KMS-11 (cell line): Measurements from ENCODE around the gene FEM1A.

Source experiments
- H2AFZ ChIP-seq: fragments of 200-600 bp; sonication (generic); 2 replicates; pipeline ENCODE4 v1.6.1; 2016; ENCODE audit warnings: antibody characterized with exemption, mixed run types, low read depth
- H3K27ac ChIP-seq: fragments of 200-600 bp; sonication (generic); 2 replicates; pipeline ENCODE4 v1.6.1; 2016; ENCODE audit warnings: mild to moderate bottlenecking, mixed run types
- H3K27me3 ChIP-seq: fragments of 200-600 bp; sonication (generic); 2 replicates; pipeline ENCODE4 v1.6.1; 2017; ENCODE audit warnings: mild to moderate bottlenecking, low read depth, mixed run types, moderate library complexity; ENCODE audit not compliant: insufficient read depth
- H3K36me3 ChIP-seq: fragments of 200-600 bp; sonication (generic); 2 replicates; pipeline ENCODE4 v1.6.1; 2017; ENCODE audit warnings: mild to moderate bottlenecking, mixed run types; ENCODE audit not compliant: insufficient read depth
- H3K4me1 ChIP-seq: fragments of 200-600 bp; sonication (generic); 2 replicates; pipeline ENCODE4 v1.6.1; 2016; ENCODE audit warnings: mild to moderate bottlenecking, low read depth, mixed run types; ENCODE audit not compliant: poor library complexity, severe bottlenecking
- H3K4me2 ChIP-seq: fragments of 200-600 bp; sonication (generic); 2 replicates; pipeline ENCODE4 v1.7.0; 2016; ENCODE audit warnings: mild to moderate bottlenecking, mixed run types
- H3K4me3 ChIP-seq: fragments of 200-600 bp; sonication (generic); IDR thresholded peaks from 2 replicates; pipeline ENCODE4 v1.6.1; 2017; ENCODE audit warnings: low read depth, low read length, mixed read lengths; ENCODE audit not compliant: insufficient read depth
- H3K79me2 ChIP-seq: fragments of 200-600 bp; sonication (generic); 2 replicates; pipeline ENCODE4 v1.6.1; 2016; ENCODE audit warnings: low read depth, mixed run types; ENCODE audit not compliant: insufficient read depth
- H3K9ac ChIP-seq: fragments of 200-600 bp; sonication (generic); 2 replicates; pipeline ENCODE4 v1.6.1; 2016; ENCODE audit warnings: mild to moderate bottlenecking, mixed run types
- H4K20me1 ChIP-seq: fragments of 200-600 bp; sonication (generic); 2 replicates; pipeline ENCODE4 v1.6.1; 2016; ENCODE audit warnings: mild to moderate bottlenecking, mixed run types; ENCODE audit not compliant: insufficient read depth
- TF ChIP-seq, protein P1 (sequence below): fragments of 200-600 bp; sonication (generic); conservative IDR thresholded peaks from 2 replicates; pipeline ENCODE4 v1.6.1; 2017; ENCODE audit warnings: low read depth, mild to moderate bottlenecking, antibody characterized with exemption, low read length, moderate library complexity, mixed read lengths

The FEM1A gene

DNA sequence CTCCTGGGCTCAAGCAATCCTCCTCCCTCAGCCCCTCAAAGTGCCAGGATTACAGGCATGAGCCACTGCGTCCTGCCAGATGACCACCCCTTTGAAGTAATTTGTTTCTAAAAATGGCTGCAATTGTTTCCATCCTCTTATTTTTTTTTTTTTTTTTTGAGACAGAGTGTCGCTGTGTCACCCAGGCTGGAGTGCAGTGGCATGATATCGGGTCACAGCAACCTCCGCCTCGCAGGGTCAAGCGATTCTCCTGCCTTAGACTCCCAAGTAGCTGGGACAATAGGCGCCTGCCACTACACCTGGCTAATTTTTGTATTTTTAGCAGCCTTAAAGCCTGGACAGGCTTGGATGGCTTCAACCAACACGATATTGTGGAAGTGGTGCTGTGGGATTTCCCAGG, 45.5 kb upstream of the FEM1A start:
- H3K27me3 ChIP-seq: peaks cover 80% of the 10 kb centered on the region
- no peaks in the 10 kb centered on the region for H3K79me2 ChIP-seq
- H3K4me3 ChIP-seq: no peak overlapping the region
- TF ChIP-seq, protein P1, sequence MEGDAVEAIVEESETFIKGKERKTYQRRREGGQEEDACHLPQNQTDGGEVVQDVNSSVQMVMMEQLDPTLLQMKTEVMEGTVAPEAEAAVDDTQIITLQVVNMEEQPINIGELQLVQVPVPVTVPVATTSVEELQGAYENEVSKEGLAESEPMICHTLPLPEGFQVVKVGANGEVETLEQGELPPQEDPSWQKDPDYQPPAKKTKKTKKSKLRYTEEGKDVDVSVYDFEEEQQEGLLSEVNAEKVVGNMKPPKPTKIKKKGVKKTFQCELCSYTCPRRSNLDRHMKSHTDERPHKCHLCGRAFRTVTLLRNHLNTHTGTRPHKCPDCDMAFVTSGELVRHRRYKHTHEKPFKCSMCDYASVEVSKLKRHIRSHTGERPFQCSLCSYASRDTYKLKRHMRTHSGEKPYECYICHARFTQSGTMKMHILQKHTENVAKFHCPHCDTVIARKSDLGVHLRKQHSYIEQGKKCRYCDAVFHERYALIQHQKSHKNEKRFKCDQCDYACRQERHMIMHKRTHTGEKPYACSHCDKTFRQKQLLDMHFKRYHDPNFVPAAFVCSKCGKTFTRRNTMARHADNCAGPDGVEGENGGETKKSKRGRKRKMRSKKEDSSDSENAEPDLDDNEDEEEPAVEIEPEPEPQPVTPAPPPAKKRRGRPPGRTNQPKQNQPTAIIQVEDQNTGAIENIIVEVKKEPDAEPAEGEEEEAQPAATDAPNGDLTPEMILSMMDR: no peak
- no peak overlapping the region for H2AFZ ChIP-seq
- no peaks in the 10 kb centered on the region for H3K36me3 ChIP-seq
- no peaks in the 10 kb centered on the region for H3K4me1 ChIP-seq
- H4K20me1 ChIP-seq: no peaks in the 10 kb centered on the region
- H3K9ac ChIP-seq: no peak overlapping the region
- H3K27ac ChIP-seq: no peak overlapping the region
- H3K4me2 ChIP-seq: no peak overlapping the region

DNA sequence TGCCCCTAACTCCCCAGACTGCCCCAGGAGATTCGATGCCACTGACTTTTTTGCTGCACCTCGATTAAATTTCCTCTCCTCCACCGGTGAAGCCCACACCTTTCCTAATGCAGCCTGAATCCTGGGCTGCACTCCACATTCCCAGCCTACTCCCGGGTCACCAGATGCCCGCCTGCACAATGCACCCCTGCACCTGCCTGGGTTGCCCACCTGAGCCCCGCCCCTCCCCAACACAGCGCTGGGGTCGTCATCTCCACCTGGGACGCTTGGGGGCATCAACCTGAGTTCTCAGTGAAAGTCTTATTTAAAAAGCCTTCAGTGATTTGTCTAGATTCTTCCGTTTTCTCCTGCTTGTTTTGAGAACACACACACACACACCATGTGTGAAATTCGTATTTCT, 43.3 kb upstream of the FEM1A start:
- H3K27ac ChIP-seq: no peak overlapping the region
- no peaks in the 10 kb centered on the region for H3K79me2 ChIP-seq
- H2AFZ ChIP-seq: no peak overlapping the region
- TF ChIP-seq, protein P1: no peak
- H3K27me3 ChIP-seq: peaks cover 79% of the 10 kb centered on the region
- no peaks in the 10 kb centered on the region for H4K20me1 ChIP-seq
- peaks cover 6% of the 10 kb centered on the region for H3K4me1 ChIP-seq
- H3K4me3 ChIP-seq: no peak overlapping the region
- no peaks in the 10 kb centered on the region for H3K36me3 ChIP-seq
- no peak overlapping the region for H3K4me2 ChIP-seq
- no peak overlapping the region for H3K9ac ChIP-seq

DNA sequence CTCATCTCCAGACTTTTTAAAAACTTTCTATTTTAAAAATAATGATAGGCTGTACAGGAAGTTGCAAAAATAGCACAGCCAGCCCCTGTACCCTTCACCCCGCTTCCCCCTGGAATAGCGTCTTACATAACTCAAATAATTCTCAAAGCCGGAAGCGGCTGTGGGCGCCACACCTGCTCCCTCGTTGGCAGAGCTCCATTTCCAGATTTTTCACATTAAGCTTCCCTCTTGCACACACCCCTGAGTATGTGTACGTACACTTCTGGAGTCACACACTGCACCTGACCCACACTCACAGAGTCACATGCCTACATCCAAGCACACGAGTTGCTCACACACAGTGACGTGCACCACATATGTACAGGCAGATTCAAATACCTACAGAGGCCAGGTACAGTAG, 42.9 kb upstream of the FEM1A start:
- Histone ChIP-seq H3K4me1 (peaks cover 6% of the 10 kb centered on the region), H3K79me2 (no peaks in the 10 kb centered on the region), H2AFZ (no peak overlapping the region), H3K9ac (no peak overlapping the region), H3K27me3 (peaks cover 77% of the 10 kb centered on the region), H3K27ac (no peak overlapping the region), H3K36me3 (no peaks in the 10 kb centered on the region), H3K4me3 (no peak overlapping the region), H4K20me1 (no peaks in the 10 kb centered on the region), H3K4me2 (no peak overlapping the region)
- TF ChIP-seq, protein P1: no peak

DNA sequence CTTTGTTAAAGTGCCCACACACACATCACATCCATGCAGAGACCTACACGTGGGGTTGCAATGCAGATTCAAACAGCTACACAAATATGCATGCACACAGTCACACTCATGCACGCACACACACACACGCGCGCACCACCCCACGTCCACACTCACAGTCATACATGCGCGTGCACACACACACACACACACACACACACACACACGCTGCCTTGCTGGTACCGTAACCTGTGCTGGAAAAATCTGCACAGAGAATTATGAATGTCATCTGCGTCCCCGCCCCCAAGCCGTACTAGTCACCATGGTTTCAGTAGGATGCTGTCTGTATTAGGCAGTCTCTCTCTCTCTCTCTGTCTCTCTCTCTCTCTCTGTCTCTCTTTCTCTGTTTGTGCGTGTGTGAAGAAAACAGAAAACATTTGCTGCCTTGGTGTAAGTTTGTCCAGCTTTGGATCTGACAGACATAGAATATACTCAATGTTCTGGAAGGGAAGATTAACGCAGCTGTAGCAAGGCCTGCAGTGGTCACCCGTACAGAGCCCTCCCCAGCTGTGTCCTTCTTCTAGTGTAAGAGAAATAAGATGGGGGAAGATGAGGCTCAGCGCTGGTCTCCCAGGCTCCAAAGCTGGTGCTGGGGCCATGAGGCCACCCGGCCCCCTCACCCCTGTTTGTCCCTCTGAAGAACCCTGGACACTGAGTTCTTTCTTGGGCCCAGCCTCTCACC, 41.5 kb upstream of the FEM1A start:
- H3K4me3 ChIP-seq: no peak overlapping the region
- H3K4me1 ChIP-seq: peaks cover 6% of the 10 kb centered on the region
- H3K9ac ChIP-seq: no peak overlapping the region
- peaks cover 67% of the 10 kb centered on the region for H3K27me3 ChIP-seq
- H3K27ac ChIP-seq: no peak overlapping the region
- H4K20me1 ChIP-seq: no peaks in the 10 kb centered on the region
- no peak overlapping the region for H3K4me2 ChIP-seq
- TF ChIP-seq, protein P1: no peak
- no peak overlapping the region for H2AFZ ChIP-seq
- no peaks in the 10 kb centered on the region for H3K79me2 ChIP-seq
- H3K36me3 ChIP-seq: no peaks in the 10 kb centered on the region
